SH-SY5Y (cell line): Measurements from ENCODE around the gene MOV10L1.

Experiments
- GATA2 ChIP-seq: IDR thresholded peaks from 2 replicates; pipeline ENCODE4 v1.6.1; 2011; ENCODE audit warnings: mild to moderate bottlenecking, low read depth, low read length
- GATA3 ChIP-seq: IDR thresholded peaks from 2 replicates; pipeline ENCODE4 v1.6.1; 2011; ENCODE audit warnings: low read depth, mild to moderate bottlenecking, low read length, moderate library complexity

DNA sequence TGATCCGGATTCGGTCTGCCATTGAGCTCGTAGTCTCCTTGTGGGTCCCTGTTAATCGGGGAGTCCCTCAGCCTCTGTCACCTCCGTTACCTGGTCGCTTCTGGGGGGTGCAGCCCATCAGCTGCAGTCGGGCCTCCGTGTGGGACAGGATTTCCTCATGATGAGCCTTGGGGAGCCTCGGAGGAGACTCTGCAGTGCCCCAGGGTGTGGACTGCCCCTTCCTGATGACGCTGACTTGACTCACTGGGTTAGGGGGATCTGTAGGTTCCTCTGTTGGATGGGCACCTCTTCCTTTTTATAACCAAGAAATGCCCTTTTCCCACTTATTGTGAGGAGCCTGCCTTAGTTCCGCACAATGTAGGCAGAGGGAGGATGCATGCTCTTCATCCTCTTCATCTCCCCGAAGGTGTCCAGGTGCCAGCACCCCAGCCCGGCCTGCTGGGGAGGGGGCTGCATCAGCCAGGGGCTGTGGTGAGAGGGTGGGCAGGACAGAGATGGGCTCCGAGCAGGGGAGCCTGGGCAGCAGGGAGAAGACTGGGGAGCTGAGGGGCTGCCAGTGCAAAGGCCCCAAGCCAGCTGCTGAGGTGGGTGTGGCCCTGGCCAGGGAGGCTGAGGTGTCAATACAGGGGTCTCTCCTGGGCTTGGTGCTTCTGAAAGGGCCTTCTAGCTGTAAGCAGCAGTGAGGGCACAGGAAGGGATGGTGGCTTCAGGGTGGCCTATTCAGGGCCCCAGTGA, 18.2 kb upstream of the MOV10L1 start:
- no peak for TF ChIP-seq GATA2
- TF ChIP-seq GATA3 = no peak
